PC-3 (cell line): ENCODE data around the gene ZNF436. TPM values are rescaled to one million over a fixed set of nuclear protein-coding genes. Genes with fewer than 3 reads are reported as not detected.

Source experiments
- ATAC-seq: fragments of 200-7000 bp; cut with Tn5 transposase; 2 replicates; pipeline ENCODE4 v1.9.1; 2020; ENCODE audit warnings: mild to moderate bottlenecking, moderate library complexity
- BruUV-seq: library from RNA; stranded (reverse); fragments of 400-500 nt; replicated peaks from 2 replicates; lab custom pipeline; 2021; lab: Mats Ljungman, UMichigan
- CTCF ChIA-PET: fragments of 300-600 bp; sonication (Branson Sonifier 250); formaldehyde crosslinking; loops from one replicate; lab custom pipeline; 2022; ENCODE audit warnings: antibody characterized with exemption; lab: Charles Lee
- POLR2A ChIA-PET: fragments of 300-600 bp; sonication (Branson Sonifier 250); formaldehyde crosslinking; loops from one replicate; lab custom pipeline; 2022; ENCODE audit warnings: antibody characterized with exemption; ENCODE audit not compliant: unreplicated experiment; lab: Charles Lee
- DNase-seq: peaks from one replicate; pipeline ENCODE4 v3.0.0-alpha.2; 2015
- H2AFZ ChIP-seq: fragments of 300-600 bp; sonication (generic); 2 replicates; pipeline ENCODE4 v1.6.0; 2016; ENCODE audit warnings: antibody characterized with exemption, low read length
- H3F3A ChIP-seq: fragments of 300-600 bp; sonication (generic); one replicate; pipeline ENCODE4 v1.6.0; 2017; ENCODE audit warnings: antibody characterized with exemption, low read length, control low read depth, mild to moderate bottlenecking; ENCODE audit not compliant: unreplicated experiment
- H3K27ac ChIP-seq: fragments of 300-600 bp; sonication (generic); 2 replicates; pipeline ENCODE4 v1.5.1; 2016; ENCODE audit warnings: mild to moderate bottlenecking, low read length
- H3K27me3 ChIP-seq: fragments of 300-600 bp; sonication (generic); 2 replicates; pipeline ENCODE4 v1.6.1; 2016; ENCODE audit warnings: low read length, mixed read lengths
- H3K36me3 ChIP-seq: fragments of 300-600 bp; sonication (generic); 2 replicates; pipeline ENCODE4 v1.6.1; 2016; ENCODE audit warnings: low read depth, mixed run types, low read length, mixed read lengths
- H3K4me1 ChIP-seq: fragments of 300-600 bp; sonication (generic); 2 replicates; pipeline ENCODE4 v1.5.1; 2016; ENCODE audit warnings: low read length; ENCODE audit not compliant: insufficient read depth
- H3K4me2 ChIP-seq: fragments of 300-600 bp; sonication (generic); 2 replicates; pipeline ENCODE4 v1.6.0; 2016; ENCODE audit warnings: low read length
- H3K4me3 ChIP-seq: fragments of 300-600 bp; sonication (generic); 2 replicates; pipeline ENCODE4 v1.5.1; 2016; ENCODE audit warnings: mild to moderate bottlenecking, low read length, mixed read lengths
- H3K79me2 ChIP-seq: fragments of 300-600 bp; sonication (generic); 2 replicates; pipeline ENCODE4 v1.6.1; 2017; ENCODE audit warnings: low read length, mixed read lengths
- H3K9ac ChIP-seq: fragments of 300-600 bp; sonication (generic); 2 replicates; pipeline ENCODE4 v1.6.0; 2016; ENCODE audit warnings: mild to moderate bottlenecking, low read length
- H3K9me2 ChIP-seq: fragments of 300-600 bp; sonication (generic); replicated peaks from 2 replicates; pipeline ENCODE4 v1.6.1; 2016; ENCODE audit warnings: mixed run types, low read length, mixed read lengths
- H3K9me3 ChIP-seq: fragments of 300-600 bp; sonication (generic); 2 replicates; pipeline ENCODE4 v1.6.1; 2016; ENCODE audit warnings: low read length, mixed read lengths
- H4K20me1 ChIP-seq: fragments of 300-600 bp; sonication (generic); 2 replicates; pipeline ENCODE4 v1.6.1; 2016; ENCODE audit warnings: low read length, mixed read lengths
- CTCF ChIP-seq: fragments of 300-600 bp; sonication (generic); conservative IDR thresholded peaks from 2 replicates; pipeline ENCODE4 v1.5.1; 2017; ENCODE audit warnings: antibody characterized with exemption, low read depth, mild to moderate bottlenecking, low read length
- EZH2 ChIP-seq: fragments of 300-600 bp; sonication (generic); IDR thresholded peaks from one replicate; pipeline ENCODE4 v1.6.1; 2017; ENCODE audit warnings: antibody characterized with exemption, mild to moderate bottlenecking, low read length; ENCODE audit not compliant: unreplicated experiment
- EZH2phosphoT487 ChIP-seq: fragments of 300-600 bp; sonication (generic); IDR thresholded peaks from 2 replicates; pipeline ENCODE4 v1.6.1; 2018; ENCODE audit warnings: mild to moderate bottlenecking, antibody characterized with exemption, low read length, borderline replicate concordance
- intact Hi-C: fragments of 100-400 bp; cut with micrococcal nuclease; formaldehyde crosslinking; loops from 2 replicates; pipeline ENCODE4 v1.9.0; 2023
- total RNA-seq: library from RNA; depleted of rRNA; stranded (reverse); fragments of >200 nt; gene quantifications from 2 replicates; pipeline ENCODE4 v1.2.3, GENCODE V29; 2014

ZNF436 gene
- total RNA-seq, 1 experiment from 2014 or later: 10.5 TPM

GRCh38 chr1:23405946-23406345 lies 36.3 kb upstream of the ZNF436 start:
- peaks cover 22% of the 10 kb centered on the region for H3K4me1 ChIP-seq
- H3K36me3 ChIP-seq: no peaks in the 10 kb centered on the region; the same call in 1 of the 2 replicates
- no peaks in the 10 kb centered on the region for H3K27me3 ChIP-seq
- H3K4me2 ChIP-seq: no peak overlapping the region
- no peaks in the 10 kb centered on the region for H3K9me3 ChIP-seq
- H4K20me1 ChIP-seq: no peaks in the 10 kb centered on the region
- no TSS peak for BruUV-seq
- TF ChIP-seq CTCF (no peak), EZH2phosphoT487 (no peak), EZH2 (no peak)
- H2AFZ ChIP-seq: no peak overlapping the region
- no peak overlapping the region for H3K9ac ChIP-seq
- no peaks in the 10 kb centered on the region for H3K9me2 ChIP-seq
- H3F3A ChIP-seq: peaks cover 4% of the 10 kb centered on the region
- no peak overlapping the region for H3K4me3 ChIP-seq
- H3K27ac ChIP-seq: no peak overlapping the region
- ChIA-PET POLR2A (no interaction called here), CTCF (no interaction called here)
- DNase-seq (no peak), ATAC-seq (no peak)
- no peaks in the 10 kb centered on the region for H3K79me2 ChIP-seq
- intact Hi-C loops: no loop called here

- Histone ChIP-seq H3K9me3 (no peaks in the 10 kb centered on the region), H3F3A (peaks cover 4% of the 10 kb centered on the region), H3K4me2 (peak overlapping the region; percentile 76), H3K4me3 (peak overlapping the region; percentile 49), H2AFZ (peak overlapping the region; percentile 72), H3K27me3 (no peaks in the 10 kb centered on the region), H3K4me1 (peaks cover 22% of the 10 kb centered on the region), H3K36me3 (no peaks in the 10 kb centered on the region; the same call in 1 of the 2 replicates), H3K27ac (peak overlapping the region; percentile 91), H3K79me2 (no peaks in the 10 kb centered on the region), H3K9ac (peak overlapping the region; percentile 62), H3K9me2 (no peaks in the 10 kb centered on the region), H4K20me1 (no peaks in the 10 kb centered on the region)
- DNase-seq (peak; percentile 98), ATAC-seq (peak; percentile 93)
- no TSS peak for BruUV-seq
- intact Hi-C loops: loop anchor here (1.0 to 5.0 kb wide), 4 partner anchors 36 to 427 kb away; partner anchors contain the start of gene HNRNPR
- CTCF ChIA-PET: interaction anchor here (0.5 to 1.4 kb wide), 14 partner anchors 18 to 1880 kb away, joined by 3 to 14 read pairs (median 5); partner anchors contain the start of genes ASAP3, HNRNPR, TCEA3 and ZNF436
- TF ChIP-seq EZH2phosphoT487 (no peak), CTCF (peak; percentile 96), EZH2 (no peak)
- POLR2A ChIA-PET: interaction anchor here (0.5 to 1.1 kb wide), 4 partner anchors 34 to 289 kb away, joined by 3 to 21 read pairs (median 4); partner anchors contain the start of genes HNRNPR and ZNF436
Measured at GRCh38 chr1:23403735-23404486, 34.3 kb upstream of the ZNF436 start.
